Neural progenitor cell (in vitro differentiated cells): ENCODE results near the gene TMEM53. TPM values are rescaled to one million over a fixed set of nuclear protein-coding genes. Genes with fewer than 3 reads are reported as not detected.
A peak's percentile ranks its signal among the peaks of the same experiment; 100 is the strongest.

Experiments used
- DNase-seq: peaks from one replicate; pipeline ENCODE4 v3.0.0-alpha.2; 2016; ENCODE audit warnings: low spot score
- H2AFZ ChIP-seq: fragments of 200-600 bp; sonication (generic); replicated peaks from 2 replicates; pipeline ENCODE4 v1.6.1; 2016; ENCODE audit warnings: antibody characterized with exemption
- H3F3A ChIP-seq: fragments of 200-600 bp; sonication (generic); 2 replicates; pipeline ENCODE4 v1.6.1; 2016; ENCODE audit warnings: antibody characterized with exemption, low read depth
- H3K27ac ChIP-seq: fragments of 200-600 bp; sonication (generic); 2 replicates; pipeline ENCODE4 v1.5.1; 2016; ENCODE audit warnings: mild to moderate bottlenecking
- H3K27me3 ChIP-seq: fragments of 200-600 bp; sonication (generic); 2 replicates; pipeline ENCODE4 v1.6.1; 2016; ENCODE audit warnings: mild to moderate bottlenecking, moderate library complexity
- H3K36me3 ChIP-seq: fragments of 200-600 bp; sonication (generic); 2 replicates; pipeline ENCODE4 v1.5.1; 2016
- H3K4me1 ChIP-seq: fragments of 200-600 bp; sonication (generic); 2 replicates; pipeline ENCODE4 v1.6.1; 2016; ENCODE audit warnings: mixed run types
- H3K4me2 ChIP-seq: fragments of 200-600 bp; sonication (generic); 2 replicates; pipeline ENCODE4 v1.6.1; 2016
- H3K4me3 ChIP-seq: fragments of 200-600 bp; sonication (generic); 2 replicates; pipeline ENCODE4 v1.5.1; 2016
- H3K79me2 ChIP-seq: fragments of 200-600 bp; sonication (generic); 2 replicates; pipeline ENCODE4 v1.6.1; 2016; ENCODE audit warnings: low read depth
- H3K9ac ChIP-seq: fragments of 200-600 bp; sonication (generic); 2 replicates; pipeline ENCODE4 v1.6.1; 2016
- H3K9me3 ChIP-seq: fragments of 200-600 bp; sonication (generic); 2 replicates; pipeline ENCODE4 v1.5.1; 2016; ENCODE audit warnings: low read depth
- H4K20me1 ChIP-seq: fragments of 200-600 bp; sonication (generic); 2 replicates; pipeline ENCODE4 v1.6.1; 2016; ENCODE audit warnings: low read depth
- H3K27ac Mint-ChIP-seq: 3 replicates; pipeline ENCODE4 v1.8.0; 2021; ENCODE audit warnings: mixed read lengths
- H3K27me3 Mint-ChIP-seq: 2 replicates; pipeline ENCODE4 v1.8.0; 2022; ENCODE audit warnings: low read depth, mild to moderate bottlenecking, inconsistent platforms, moderate library complexity, mixed read lengths; ENCODE audit not compliant: insufficient read depth
- H3K36me3 Mint-ChIP-seq: 3 replicates; pipeline ENCODE4 v1.8.0; 2021; ENCODE audit warnings: mixed read lengths
- H3K4me1 Mint-ChIP-seq: 3 replicates; pipeline ENCODE4 v1.8.0; 2021; ENCODE audit warnings: mixed read lengths
- H3K4me3 Mint-ChIP-seq: 3 replicates; pipeline ENCODE4 v1.8.0; 2021; ENCODE audit warnings: mild to moderate bottlenecking, moderate library complexity, mixed read lengths
- H3K9me3 Mint-ChIP-seq: 3 replicates; pipeline ENCODE4 v1.8.0; 2020; ENCODE audit warnings: mixed read lengths
- CTCF ChIP-seq: fragments of 200-600 bp; sonication (generic); IDR thresholded peaks from 2 replicates; pipeline ENCODE4 v1.5.1; 2017; ENCODE audit warnings: antibody characterized with exemption, mild to moderate bottlenecking
- EZH2 ChIP-seq: fragments of 200-600 bp; sonication (generic); IDR thresholded peaks from 2 replicates; pipeline ENCODE4 v1.6.1; 2017; ENCODE audit warnings: antibody characterized with exemption, mild to moderate bottlenecking, moderate library complexity
- EZH2phosphoT487 ChIP-seq: fragments of 200-600 bp; sonication (generic); IDR thresholded peaks from 2 replicates; pipeline ENCODE4 v1.6.1; 2017; ENCODE audit warnings: antibody characterized with exemption
- total RNA-seq: library from RNA; depleted of rRNA; stranded (reverse); fragments of >200 nt; gene quantifications from 2 replicates; pipeline ENCODE4 v1.2.3, GENCODE V29; 2015; ENCODE audit warnings: low replicate concordance

The TMEM53 gene
- total RNA-seq, 1 donor from 2014 or later: 5.0 TPM

- DNase-seq: peak; percentile 47
- peaks cover 16% of the 10 kb centered on the region for H3K4me1 Mint-ChIP-seq
- Histone ChIP-seq H3K27ac (no peak overlapping the region), H3K4me1 (peaks cover 16% of the 10 kb centered on the region), H3K9me3 (no peaks in the 10 kb centered on the region), H3K9ac (no peak overlapping the region), H3K36me3 (no peaks in the 10 kb centered on the region), H3K4me3 (no peak overlapping the region), H3K27me3 (peaks cover 55% of the 10 kb centered on the region), H2AFZ (no peak overlapping the region), H3K79me2 (no peaks in the 10 kb centered on the region), H3K4me2 (no peak overlapping the region), H4K20me1 (peaks cover 12% of the 10 kb centered on the region), H3F3A (peaks cover 9% of the 10 kb centered on the region)
- peaks cover 4% of the 10 kb centered on the region for H3K36me3 Mint-ChIP-seq
- no peaks in the 10 kb centered on the region for H3K9me3 Mint-ChIP-seq
- peaks cover 18% of the 10 kb centered on the region for H3K27me3 Mint-ChIP-seq
- H3K27ac Mint-ChIP-seq: no peak overlapping the region
- no peak overlapping the region for H3K4me3 Mint-ChIP-seq
- TF ChIP-seq EZH2 (no peak), EZH2phosphoT487 (no peak), CTCF (no peak)
These were observed 60.3 kb downstream of the TMEM53 start for GRCh38 chr1:44613941-44614340.

- no peak for DNase-seq
These were observed 62.4 kb downstream of the TMEM53 start for GRCh38 chr1:44611866-44612265.

GRCh38 chr1:44611419-44611818, 62.9 kb downstream of the TMEM53 start:
- H3K36me3 ChIP-seq: no peaks in the 10 kb centered on the region

More at GRCh38 chr1:44611866-44612265, 62.4 kb downstream of the TMEM53 start:
- Histone ChIP-seq H3K27me3 (peaks cover 46% of the 10 kb centered on the region), H3K9ac (no peak overlapping the region), H3K4me3 (no peak overlapping the region), H3K27ac (no peak overlapping the region), H2AFZ (no peak overlapping the region), H3K36me3 (no peaks in the 10 kb centered on the region), H3F3A (peaks cover 9% of the 10 kb centered on the region), H3K4me1 (peaks cover 13% of the 10 kb centered on the region), H4K20me1 (peaks cover 11% of the 10 kb centered on the region), H3K9me3 (no peaks in the 10 kb centered on the region), H3K4me2 (no peak overlapping the region), H3K79me2 (no peaks in the 10 kb centered on the region)
- peaks cover 11% of the 10 kb centered on the region for H3K4me1 Mint-ChIP-seq
- H3K36me3 Mint-ChIP-seq: peaks cover 4% of the 10 kb centered on the region
- H3K4me3 Mint-ChIP-seq: no peak overlapping the region
- no peak overlapping the region for H3K27ac Mint-ChIP-seq
- no peaks in the 10 kb centered on the region for H3K9me3 Mint-ChIP-seq
- TF ChIP-seq EZH2 (no peak), EZH2phosphoT487 (no peak), CTCF (no peak)
- peaks cover 10% of the 10 kb centered on the region for H3K27me3 Mint-ChIP-seq

More at GRCh38 chr1:44611419-44611818, 62.9 kb downstream of the TMEM53 start:
- Histone ChIP-seq H2AFZ (no peak overlapping the region), H3F3A (peaks cover 9% of the 10 kb centered on the region), H3K9me3 (no peaks in the 10 kb centered on the region), H3K27ac (no peak overlapping the region), H3K4me3 (no peak overlapping the region), H3K27me3 (peaks cover 44% of the 10 kb centered on the region), H3K4me2 (no peak overlapping the region), H3K4me1 (peaks cover 13% of the 10 kb centered on the region), H3K9ac (no peak overlapping the region), H4K20me1 (peaks cover 6% of the 10 kb centered on the region), H3K79me2 (no peaks in the 10 kb centered on the region)
- Mint-ChIP-seq H3K4me3 (no peak overlapping the region), H3K27me3 (peaks cover 9% of the 10 kb centered on the region), H3K27ac (no peak overlapping the region), H3K9me3 (no peaks in the 10 kb centered on the region), H3K4me1 (peaks cover 8% of the 10 kb centered on the region), H3K36me3 (peaks cover 4% of the 10 kb centered on the region)
- TF ChIP-seq CTCF (no peak), EZH2 (no peak), EZH2phosphoT487 (no peak)
- DNase-seq: no peak
